GM12875 (cell line): ENCODE measurements around the gene HDAC4.

Experiments
- H3K4me3 ChIP-seq: one replicate; pipeline ENCODE4 v1.5.1; 2011; ENCODE audit warnings: low read depth, low read length, control low read depth
- CTCF ChIP-seq: IDR thresholded peaks from 2 replicates; pipeline ENCODE4 v1.5.1; 2011; ENCODE audit warnings: low read depth, mild to moderate bottlenecking, control low read depth, inconsistent platforms, low read length, moderate library complexity, borderline replicate concordance; ENCODE audit not compliant: insufficient read depth

The HDAC4 gene

GRCh38 chr2:239049421-239050251 lies 351.2 kb downstream of the HDAC4 start:
- TF ChIP-seq CTCF: no peak
- H3K4me3 ChIP-seq: no peak overlapping the region

GRCh38 chr2:239048736-239049135 lies 352.1 kb downstream of the HDAC4 start:
- no peak for TF ChIP-seq CTCF
- H3K4me3 ChIP-seq: no peak overlapping the region

- H3K4me3 ChIP-seq: no peak overlapping the region
- TF ChIP-seq CTCF: no peak
Measured at GRCh38 chr2:239047861-239048260, 353.0 kb downstream of the HDAC4 start.

- H3K4me3 ChIP-seq: no peak overlapping the region
- TF ChIP-seq CTCF: no peak
Measured at GRCh38 chr2:239047420-239047819, 353.4 kb downstream of the HDAC4 start.

GRCh38 chr2:239046822-239047221 lies 354.0 kb downstream of the HDAC4 start:
- H3K4me3 ChIP-seq: no peak overlapping the region
- TF ChIP-seq CTCF: no peak

- no peak overlapping the region for H3K4me3 ChIP-seq
- no peak for TF ChIP-seq CTCF
Measured at GRCh38 chr2:239044336-239044735, 356.5 kb downstream of the HDAC4 start.

GRCh38 chr2:239043326-239043725 lies 357.5 kb downstream of the HDAC4 start:
- no peak overlapping the region for H3K4me3 ChIP-seq
- no peak for TF ChIP-seq CTCF
